Nephron progenitor cell (in vitro differentiated cells): ENCODE results near the gene SCAMP5.

ENCODE experiments used
- DNase-seq: peaks from one replicate; pipeline ENCODE4 v3.0.0; 2021
- H3K27ac Mint-ChIP-seq: 2 replicates; pipeline ENCODE4 v1.8.0; 2021; ENCODE audit warnings: mild to moderate bottlenecking, moderate library complexity, mixed read lengths
- H3K27me3 Mint-ChIP-seq: 2 replicates; pipeline ENCODE4 v1.8.0; 2021; ENCODE audit warnings: mild to moderate bottlenecking, low read depth, mixed read lengths; ENCODE audit not compliant: poor library complexity
- H3K36me3 Mint-ChIP-seq: 2 replicates; pipeline ENCODE4 v1.8.0; 2021; ENCODE audit warnings: low read depth, mixed read lengths
- H3K4me1 Mint-ChIP-seq: 2 replicates; pipeline ENCODE4 v1.8.0; 2021; ENCODE audit warnings: mixed read lengths
- H3K4me3 Mint-ChIP-seq: 2 replicates; pipeline ENCODE4 v1.8.0; 2021; ENCODE audit warnings: mild to moderate bottlenecking, moderate library complexity, mixed read lengths
- H3K9me3 Mint-ChIP-seq: 2 replicates; pipeline ENCODE4 v1.8.0; 2021; ENCODE audit warnings: mild to moderate bottlenecking, moderate library complexity, mixed read lengths
- CTCF ChIP-seq: fragments of 200-600 bp; sonication (generic); IDR thresholded peaks from 2 replicates; pipeline ENCODE4 v1.5.0; 2021; ENCODE audit warnings: antibody characterized with exemption

The SCAMP5 gene

GRCh38 chr15:74963213-74963612 is 32.1 kb upstream of the SCAMP5 start:
- no peak for TF ChIP-seq CTCF
- Mint-ChIP-seq H3K27me3 (peaks cover 65% of the 10 kb centered on the region), H3K36me3 (no peaks in the 10 kb centered on the region), H3K4me3 (no peak overlapping the region), H3K4me1 (peaks cover 36% of the 10 kb centered on the region), H3K27ac (no peak overlapping the region), H3K9me3 (no peaks in the 10 kb centered on the region)
- no peak for DNase-seq

- peaks cover 20% of the 10 kb centered on the region for H3K4me1 Mint-ChIP-seq
- H3K36me3 Mint-ChIP-seq, result no peaks in the 10 kb centered on the region
- H3K27ac Mint-ChIP-seq, result no peak overlapping the region
- TF ChIP-seq CTCF, result no peak
- DNase-seq, result no peak
- no peaks in the 10 kb centered on the region for H3K9me3 Mint-ChIP-seq
- H3K4me3 Mint-ChIP-seq, result no peak overlapping the region
- H3K27me3 Mint-ChIP-seq, result peaks cover 49% of the 10 kb centered on the region
Measured at GRCh38 chr15:74964794-74965193, 30.6 kb upstream of the SCAMP5 start.

- H3K4me1 Mint-ChIP-seq, result peaks cover 12% of the 10 kb centered on the region
- no peak overlapping the region for H3K27ac Mint-ChIP-seq
- no peaks in the 10 kb centered on the region for H3K9me3 Mint-ChIP-seq
- no peaks in the 10 kb centered on the region for H3K36me3 Mint-ChIP-seq
- no peak for DNase-seq
- H3K4me3 Mint-ChIP-seq, result no peak overlapping the region
- H3K27me3 Mint-ChIP-seq, result peaks cover 24% of the 10 kb centered on the region
- TF ChIP-seq CTCF, result no peak
Measured at GRCh38 chr15:74967670-74968069, 27.7 kb upstream of the SCAMP5 start.

GRCh38 chr15:74976159-74976558 is 19.2 kb upstream of the SCAMP5 start:
- Mint-ChIP-seq H3K4me3 (no peak overlapping the region), H3K27me3 (peaks cover 21% of the 10 kb centered on the region), H3K4me1 (no peaks in the 10 kb centered on the region), H3K27ac (no peak overlapping the region), H3K36me3 (no peaks in the 10 kb centered on the region), H3K9me3 (no peaks in the 10 kb centered on the region)
- no peak for TF ChIP-seq CTCF
- DNase-seq, result no peak

- peak overlapping the region; percentile 79 for H3K27ac Mint-ChIP-seq
- H3K36me3 Mint-ChIP-seq, result no peaks in the 10 kb centered on the region
- TF ChIP-seq CTCF, result no peak
Measured at GRCh38 chr15:74977599-74977998, 17.8 kb upstream of the SCAMP5 start.

GRCh38 chr15:74978077-74978476 is 17.3 kb upstream of the SCAMP5 start:
- H3K36me3 Mint-ChIP-seq, result no peaks in the 10 kb centered on the region
- no peaks in the 10 kb centered on the region for H3K9me3 Mint-ChIP-seq

More at GRCh38 chr15:74977599-74977998, 17.8 kb upstream of the SCAMP5 start:
- H3K27me3 Mint-ChIP-seq, result peaks cover 18% of the 10 kb centered on the region
- no peaks in the 10 kb centered on the region for H3K4me1 Mint-ChIP-seq
- H3K4me3 Mint-ChIP-seq, result no peak overlapping the region
- H3K9me3 Mint-ChIP-seq, result no peaks in the 10 kb centered on the region
- no peak for DNase-seq

More at GRCh38 chr15:74978077-74978476, 17.3 kb upstream of the SCAMP5 start:
- H3K27ac Mint-ChIP-seq, result peak overlapping the region; percentile 79
- peaks cover 17% of the 10 kb centered on the region for H3K27me3 Mint-ChIP-seq
- H3K4me1 Mint-ChIP-seq, result no peaks in the 10 kb centered on the region
- no peak for DNase-seq
- no peak overlapping the region for H3K4me3 Mint-ChIP-seq
- no peak for TF ChIP-seq CTCF
